HCT116 (cell line): ENCODE results near the gene MEIOB. TPM values are rescaled to one million over a fixed set of nuclear protein-coding genes. Genes with fewer than 3 reads are reported as not detected.

Experiments
- ATAC-seq: fragments of 200-7000 bp; cut with Tn5 transposase; 2 replicates; pipeline ENCODE4 v1.9.1; 2020; ENCODE audit warnings: mild to moderate bottlenecking, moderate library complexity
- BruUV-seq: library from RNA; stranded (reverse); fragments of 400-500 nt; replicated peaks from 2 replicates; lab custom pipeline; 2021; lab: Mats Ljungman, UMichigan
- CTCF ChIA-PET: fragments of 300-600 bp; sonication (Branson Sonifier 250); formaldehyde crosslinking; loops from one replicate; lab custom pipeline; 2021; ENCODE audit warnings: antibody characterized with exemption; lab: Charles Lee
- POLR2A ChIA-PET: fragments of 300-600, 350-600 bp; sonication (Branson Sonifier 250); formaldehyde crosslinking; loops from one replicate; lab custom pipeline; 2021; ENCODE audit warnings: antibody characterized with exemption; lab: Charles Lee
- RAD21 ChIA-PET, 2 experiments: fragments of 300-600 bp; sonication (Branson Sonifier 250); formaldehyde crosslinking; loops; one replicate each; lab custom pipeline; 2023; ENCODE audit warnings: low total read pairs in 2 of 2; ENCODE audit not compliant: uncharacterized antibody in 2 of 2, unreplicated experiment in 2 of 2, low non-redundant PET in 1 of 2; lab: Charles Lee
- DNase-seq: peaks from one replicate; pipeline ENCODE4 v3.0.0-alpha.2; 2010; ENCODE audit warnings: low read depth, low spot score
- H2AFZ ChIP-seq: fragments of 200-600 bp; shearing (Covaris generic), sonication (generic); 2 replicates; pipeline ENCODE4 v1.6.1; 2017; ENCODE audit warnings: low read depth, mixed run types, mixed read lengths, antibody characterized with exemption, low read length; ENCODE audit not compliant: poor library complexity, severe bottlenecking
- H3K27ac ChIP-seq: 2 replicates; pipeline ENCODE4 v1.5.1; 2012; ENCODE audit warnings: low read depth, low read length
- H3K27me3 ChIP-seq: fragments of 200-600 bp; sonication (generic); 2 replicates; pipeline ENCODE4 v1.6.1; 2016; ENCODE audit warnings: mixed run types, low read length, mixed read lengths; ENCODE audit not compliant: insufficient read depth
- H3K36me3 ChIP-seq, 2 experiments: fragments of 200-500 bp in 1 of 2; fragments of 200-600 bp in 1 of 2; sonication (Bioruptor generic) in 1 of 2; sonication (generic) in 1 of 2; 2 replicates each; pipeline versions ENCODE4 v1.5.1 to v1.6.1; 2014 to 2016; ENCODE audit warnings: low read length in 2 of 2, inconsistent platforms in 1 of 2, mixed read lengths in 1 of 2, mixed run types in 1 of 2; ENCODE audit not compliant: insufficient read depth in 2 of 2, control insufficient read depth in 1 of 2
- H3K4me1 ChIP-seq, 2 experiments: fragments of 200-600 bp in 1 of 2; sonication (generic) in 1 of 2; 2 replicates each; pipeline versions ENCODE4 v1.5.1 to v1.6.1; 2012 to 2017; ENCODE audit warnings: low read length in 2 of 2, inconsistent platforms in 1 of 2, mild to moderate bottlenecking in 1 of 2, mixed read lengths in 1 of 2, mixed run types in 1 of 2, moderate library complexity in 1 of 2; ENCODE audit not compliant: insufficient read depth in 2 of 2, control insufficient read depth in 1 of 2
- H3K4me2 ChIP-seq: fragments of 200-600 bp; sonication (generic); 2 replicates; pipeline ENCODE4 v1.6.1; 2017; ENCODE audit warnings: mixed run types, low read length, mixed read lengths
- H3K4me3 ChIP-seq, 2 experiments: fragments of 200-600 bp in 1 of 2; sonication (generic) in 1 of 2; replicated peaks in 1 of 2; 2 replicates each; pipeline ENCODE4 v1.5.1; 2011 to 2016; ENCODE audit warnings: low read length in 2 of 2, control low read depth in 1 of 2, low read depth in 1 of 2, mild to moderate bottlenecking in 1 of 2, mixed read lengths in 1 of 2, mixed run types in 1 of 2
- H3K79me2 ChIP-seq: fragments of 200-600 bp; sonication (generic); 2 replicates; pipeline ENCODE4 v1.6.1; 2017; ENCODE audit warnings: mild to moderate bottlenecking, mixed run types, low read length, moderate library complexity, mixed read lengths; ENCODE audit not compliant: insufficient read depth
- H3K9ac ChIP-seq: fragments of 200-600 bp; sonication (generic); 2 replicates; pipeline ENCODE4 v1.6.1; 2016; ENCODE audit warnings: low read length, mixed read lengths
- H3K9me2 ChIP-seq: fragments of 200-600 bp; sonication (generic), shearing (Covaris generic); 2 replicates; pipeline ENCODE4 v1.6.1; 2017; ENCODE audit warnings: mixed run types, mild to moderate bottlenecking, moderate library complexity; ENCODE audit not compliant: insufficient read depth
- H3K9me3 ChIP-seq, 2 experiments: fragments of 200-500 bp in 1 of 2; fragments of 200-600 bp in 1 of 2; sonication (Bioruptor generic) in 1 of 2; sonication (generic) in 1 of 2; 2 replicates each; pipeline ENCODE4 v1.6.1; 2014 to 2017; ENCODE audit warnings: low read length in 2 of 2, mixed read lengths in 2 of 2, inconsistent platforms in 1 of 2, low read depth in 1 of 2, mild to moderate bottlenecking in 1 of 2, mixed run types in 1 of 2, moderate library complexity in 1 of 2; ENCODE audit not compliant: control insufficient read depth in 1 of 2, insufficient read depth in 1 of 2
- H4K20me1 ChIP-seq: fragments of 200-600 bp; sonication (generic), shearing (Covaris generic); 2 replicates; pipeline ENCODE4 v1.6.1; 2017; ENCODE audit warnings: mixed run types, mild to moderate bottlenecking, moderate library complexity; ENCODE audit not compliant: insufficient read depth
- ATF3 ChIP-seq: IDR thresholded peaks from 2 replicates; pipeline ENCODE4 v1.6.1; 2012
- CBX3 ChIP-seq: IDR thresholded peaks from 2 replicates; pipeline ENCODE4 v1.6.1; 2012; ENCODE audit warnings: low read depth
- CEBPB ChIP-seq: IDR thresholded peaks from 2 replicates; pipeline ENCODE4 v1.6.1; 2012; ENCODE audit warnings: low read depth
- ELF1 ChIP-seq: IDR thresholded peaks from 2 replicates; pipeline ENCODE4 v1.6.1; 2012; ENCODE audit warnings: low read depth, borderline replicate concordance
- EZH2 ChIP-seq: fragments of 200-600 bp; sonication (generic); IDR thresholded peaks from 2 replicates; pipeline ENCODE4 v1.6.1; 2017; ENCODE audit warnings: antibody characterized with exemption, mixed run types
- FOSL1 ChIP-seq: IDR thresholded peaks from 2 replicates; pipeline ENCODE4 v1.6.1; 2012; ENCODE audit warnings: low read depth
- MAX ChIP-seq: IDR thresholded peaks from 2 replicates; pipeline ENCODE4 v1.6.1; 2012
- POLR2A ChIP-seq: IDR thresholded peaks from 2 replicates; pipeline ENCODE4 v1.7.0; 2011; ENCODE audit warnings: borderline replicate concordance; ENCODE audit not compliant: insufficient read depth, insufficient read length; ENCODE audit errors: extremely low read depth
- POLR2AphosphoS5 ChIP-seq: IDR thresholded peaks from 2 replicates; pipeline ENCODE4 v1.6.1; 2011; ENCODE audit warnings: mild to moderate bottlenecking, low read depth, low read length, moderate library complexity
- RAD21 ChIP-seq: IDR thresholded peaks from 2 replicates; pipeline ENCODE4 v1.6.1; 2012; ENCODE audit warnings: low read depth, mild to moderate bottlenecking
- REST ChIP-seq: IDR thresholded peaks from 2 replicates; pipeline ENCODE4 v1.6.1; 2012; ENCODE audit warnings: low read depth
- SIN3A ChIP-seq: IDR thresholded peaks from 2 replicates; pipeline ENCODE4 v1.6.1; 2012; ENCODE audit warnings: low read depth
- SP1 ChIP-seq: IDR thresholded peaks from 2 replicates; pipeline ENCODE4 v1.6.1; 2012; ENCODE audit warnings: low read depth
- TCF7L2 ChIP-seq: IDR thresholded peaks from 2 replicates; pipeline ENCODE4 v1.7.0; 2011; ENCODE audit warnings: borderline replicate concordance, inconsistent platforms; ENCODE audit not compliant: insufficient read depth, insufficient read length; ENCODE audit errors: extremely low read depth
- intact Hi-C: fragments of 100-400 bp; cut with micrococcal nuclease; formaldehyde crosslinking; loops from 2 replicates; pipeline ENCODE4 v1.10.0; 2022
- total RNA-seq: library from RNA; stranded (reverse); gene quantifications from one replicate; pipeline ENCODE4 v1.2.1, GENCODE V29; 2021; ENCODE audit not compliant: unreplicated experiment

MEIOB gene
- total RNA-seq, 1 experiment from 2014 or later, result 0.59 TPM

- Histone ChIP-seq H3K4me1 (peaks cover 0 to 6% of the 10 kb centered on the region in 2 experiments; a peak in 2 of 4 replicates), H4K20me1 (no peaks in the 10 kb centered on the region), H3K79me2 (peaks cover 39% of the 10 kb centered on the region), H3K36me3 (peaks cover 0 to 5% of the 10 kb centered on the region in 2 experiments; a peak in 2 of 4 replicates), H3K4me3 (no peak overlapping the region), H2AFZ (no peak overlapping the region), H3K9ac (no peak overlapping the region), H3K4me2 (no peak overlapping the region), H3K9me2 (no peaks in the 10 kb centered on the region), H3K27ac (no peak overlapping the region), H3K27me3 (no peaks in the 10 kb centered on the region), H3K9me3 (no peaks in the 10 kb centered on the region)
- ATAC-seq (no peak), DNase-seq (no peak)
- BruUV-seq, result no TSS peak
- POLR2A ChIA-PET, result no interaction called here
- RAD21 ChIA-PET, result no interaction called here
- intact Hi-C loops, result no loop called here
- CTCF ChIA-PET, result no interaction called here
- no peak for TF ChIP-seq RAD21
- no peak for TF ChIP-seq ELF1
- TF ChIP-seq SP1, result no peak
- no peak for TF ChIP-seq TCF7L2
- TF ChIP-seq CBX3, result no peak
- no peak for TF ChIP-seq MAX
- TF ChIP-seq EZH2, result no peak
- TF ChIP-seq FOSL1, result no peak
- TF ChIP-seq POLR2A, result no peak
- no peak for TF ChIP-seq ATF3
- TF ChIP-seq CEBPB, result no peak
Measured at GRCh38 chr16:1788708-1789100, 83.3 kb downstream of the MEIOB start.

GRCh38 chr16:1788095-1788707 lies 83.8 kb downstream of the MEIOB start:
- no peak for DNase-seq
- intact Hi-C loops, result no loop called here
- ATAC-seq, result no peak
- ChIA-PET CTCF (no interaction called here), RAD21 (no interaction called here), POLR2A (no interaction called here)
- peaks cover 0 to 6% of the 10 kb centered on the region in 2 experiments; a peak in 2 of 4 replicates for H3K4me1 ChIP-seq
- no peaks in the 10 kb centered on the region for H3K27me3 ChIP-seq
- no peak overlapping the region for H3K4me2 ChIP-seq
- H3K9me2 ChIP-seq, result no peaks in the 10 kb centered on the region
- no peaks in the 10 kb centered on the region for H3K9me3 ChIP-seq
- H3K36me3 ChIP-seq, result peaks cover 0 to 5% of the 10 kb centered on the region in 2 experiments; a peak in 2 of 4 replicates
- H3K9ac ChIP-seq, result no peak overlapping the region
- no peak overlapping the region for H3K27ac ChIP-seq
- no peak overlapping the region for H2AFZ ChIP-seq
- BruUV-seq, result no TSS peak
- TF ChIP-seq EZH2 (no peak), RAD21 (no peak), POLR2AphosphoS5 (no peak), MAX (no peak), REST (no peak), SIN3A (no peak), CBX3 (no peak)
- no peaks in the 10 kb centered on the region for H4K20me1 ChIP-seq
- H3K4me3 ChIP-seq, result no peak overlapping the region
- peaks cover 44% of the 10 kb centered on the region for H3K79me2 ChIP-seq
